ENCODE results near the gene PHF1. TPM values are rescaled to one million over a fixed set of nuclear protein-coding genes. Genes with fewer than 3 reads are reported as not detected.

PHF1 gene
- total and polyA plus RNA-seq, 2 of the 13 experiments (the other 11 are each of a cell fraction or from before 2014, with no cell fraction given): 25.4 to 61.9 TPM

GRCh38 chr6:33417128-33417902 is 6.5 kb downstream of the PHF1 start (continued):
- TF ChIP-seq, protein P1, sequence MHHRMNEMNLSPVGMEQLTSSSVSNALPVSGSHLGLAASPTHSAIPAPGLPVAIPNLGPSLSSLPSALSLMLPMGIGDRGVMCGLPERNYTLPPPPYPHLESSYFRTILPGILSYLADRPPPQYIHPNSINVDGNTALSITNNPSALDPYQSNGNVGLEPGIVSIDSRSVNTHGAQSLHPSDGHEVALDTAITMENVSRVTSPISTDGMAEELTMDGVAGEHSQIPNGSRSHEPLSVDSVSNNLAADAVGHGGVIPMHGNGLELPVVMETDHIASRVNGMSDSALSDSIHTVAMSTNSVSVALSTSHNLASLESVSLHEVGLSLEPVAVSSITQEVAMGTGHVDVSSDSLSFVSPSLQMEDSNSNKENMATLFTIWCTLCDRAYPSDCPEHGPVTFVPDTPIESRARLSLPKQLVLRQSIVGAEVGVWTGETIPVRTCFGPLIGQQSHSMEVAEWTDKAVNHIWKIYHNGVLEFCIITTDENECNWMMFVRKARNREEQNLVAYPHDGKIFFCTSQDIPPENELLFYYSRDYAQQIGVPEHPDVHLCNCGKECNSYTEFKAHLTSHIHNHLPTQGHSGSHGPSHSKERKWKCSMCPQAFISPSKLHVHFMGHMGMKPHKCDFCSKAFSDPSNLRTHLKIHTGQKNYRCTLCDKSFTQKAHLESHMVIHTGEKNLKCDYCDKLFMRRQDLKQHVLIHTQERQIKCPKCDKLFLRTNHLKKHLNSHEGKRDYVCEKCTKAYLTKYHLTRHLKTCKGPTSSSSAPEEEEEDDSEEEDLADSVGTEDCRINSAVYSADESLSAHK (CRISPR knock-in tag; IDR thresholded peaks at IDR 0.05; ENCODE audit: borderline replicate concordance): no peak
- TF ChIP-seq FOXM1 (CRISPR knock-in tag; IDR thresholded peaks at IDR 0.05) (no peak), ZNF136 (CRISPR knock-in tag; IDR thresholded peaks at IDR 0.05; ENCODE audit: low read depth) (no peak), ZMYM4 (CRISPR knock-in tag; IDR thresholded peaks at IDR 0.05) (no peak), ZBTB8A (CRISPR knock-in tag; IDR thresholded peaks at IDR 0.05; ENCODE audit: borderline replicate concordance, low read depth) (no peak; the same call in 1 of the 2 replicates), GATAD2A (CRISPR knock-in tag; IDR thresholded peaks at IDR 0.05) (no peak), ZNF879 (CRISPR knock-in tag; IDR thresholded peaks at IDR 0.05) (no peak), DMTF1 (CRISPR knock-in tag; IDR thresholded peaks at IDR 0.05) (no peak; the same call in 1 of the 2 replicates), ZNF276 (CRISPR knock-in tag; IDR thresholded peaks at IDR 0.05; ENCODE audit: low read depth) (no peak), NFE2L2 (IDR thresholded peaks at IDR 0.05; ENCODE audit: low read length) (no peak), MEIS2 (CRISPR knock-in tag; IDR thresholded peaks at IDR 0.05) (no peak), NFE2 (CRISPR knock-in tag; IDR thresholded peaks at IDR 0.05) (no peak), SP140L (CRISPR knock-in tag; IDR thresholded peaks at IDR 0.05; ENCODE audit: borderline replicate concordance) (no peak), ZNF431 (CRISPR knock-in tag; IDR thresholded peaks at IDR 0.05; ENCODE audit: borderline replicate concordance, low read depth) (no peak), RXRB (CRISPR knock-in tag; IDR thresholded peaks at IDR 0.05; ENCODE audit: borderline replicate concordance) (no peak), ZNF274 (CRISPR knock-in tag; IDR thresholded peaks at IDR 0.05) (no peak), SYNCRIP (IDR thresholded peaks at IDR 0.05; ENCODE audit: insufficient read depth, low read depth, low read length) (no peak), CREM (IDR thresholded peaks at IDR 0.05) (no peak), CREM (CRISPR knock-in tag; IDR thresholded peaks at IDR 0.05) (no peak), FOXK2 (IDR thresholded peaks at IDR 0.05) (no peak), KLF9 (CRISPR knock-in tag; IDR thresholded peaks at IDR 0.05; ENCODE audit: low read depth) (no peak; the same call in 1 of the 2 replicates), ISL2 (CRISPR knock-in tag; IDR thresholded peaks at IDR 0.05) (no peak; the same call in 1 of the 2 replicates)
- TF ChIP-seq, protein P2, sequence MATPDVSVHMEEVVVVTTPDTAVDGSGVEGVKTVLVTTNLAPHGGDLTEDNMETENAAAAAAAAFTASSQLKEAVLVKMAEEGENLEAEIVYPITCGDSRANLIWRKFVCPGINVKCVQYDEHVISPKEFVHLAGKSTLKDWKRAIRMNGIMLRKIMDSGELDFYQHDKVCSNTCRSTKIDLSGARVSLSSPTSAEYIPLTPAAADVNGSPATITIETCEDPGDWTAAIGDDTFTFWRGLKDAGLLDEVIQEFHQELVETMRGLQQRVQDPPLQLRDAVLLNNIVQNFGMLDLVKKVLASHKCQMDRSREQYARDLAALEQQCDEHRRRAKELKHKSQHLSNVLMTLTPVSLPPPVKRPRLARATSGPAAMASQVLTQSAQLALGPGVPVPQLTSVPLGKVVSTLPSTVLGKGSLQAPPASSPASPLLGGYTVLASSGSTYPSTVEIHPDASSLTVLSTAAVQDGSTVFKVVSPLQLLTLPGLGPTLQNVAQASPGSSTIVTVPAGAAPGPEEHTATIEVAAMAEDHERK (CRISPR knock-in tag; IDR thresholded peaks at IDR 0.05; ENCODE audit: low read depth): no peak
